Muscle layer of duodenum (tissue), 2 donors: ENCODE results near the gene TRAFD1.

Experiments
- H3K27ac ChIP-seq: one replicate; pipeline ENCODE4 v1.7.0; 2013; ENCODE audit warnings: mild to moderate bottlenecking, low read length
- H3K27me3 ChIP-seq: one replicate; pipeline ENCODE4 v1.7.0; 2013; ENCODE audit warnings: low read depth, mild to moderate bottlenecking, control low read depth, low read length
- H3K36me3 ChIP-seq, 2 donors: one replicate each; pipeline ENCODE4 v1.7.0; 2013; ENCODE audit warnings: low read length in 2 of 2, control low read depth in 1 of 2, mild to moderate bottlenecking in 1 of 2; ENCODE audit not compliant: insufficient read depth in 2 of 2, control insufficient read depth in 1 of 2
- H3K4me1 ChIP-seq, 2 donors: one replicate each; pipeline ENCODE4 v1.7.0; 2013; ENCODE audit warnings: low read length in 2 of 2, mild to moderate bottlenecking in 2 of 2, control low read depth in 1 of 2, moderate library complexity in 1 of 2; ENCODE audit not compliant: insufficient read depth in 2 of 2, control insufficient read depth in 1 of 2
- H3K4me3 ChIP-seq, 2 donors: one replicate each; pipeline ENCODE4 v1.7.0; 2013; ENCODE audit warnings: low read length in 2 of 2, low read depth in 1 of 2, mild to moderate bottlenecking in 1 of 2
- H3K9me3 ChIP-seq, 2 donors: one replicate each; pipeline ENCODE4 v1.7.0; 2013; ENCODE audit warnings: low read length in 2 of 2, control low read depth in 1 of 2, mild to moderate bottlenecking in 1 of 2; ENCODE audit not compliant: control insufficient read depth in 1 of 2
- donor health status: healthy.

Gene TRAFD1

DNA sequence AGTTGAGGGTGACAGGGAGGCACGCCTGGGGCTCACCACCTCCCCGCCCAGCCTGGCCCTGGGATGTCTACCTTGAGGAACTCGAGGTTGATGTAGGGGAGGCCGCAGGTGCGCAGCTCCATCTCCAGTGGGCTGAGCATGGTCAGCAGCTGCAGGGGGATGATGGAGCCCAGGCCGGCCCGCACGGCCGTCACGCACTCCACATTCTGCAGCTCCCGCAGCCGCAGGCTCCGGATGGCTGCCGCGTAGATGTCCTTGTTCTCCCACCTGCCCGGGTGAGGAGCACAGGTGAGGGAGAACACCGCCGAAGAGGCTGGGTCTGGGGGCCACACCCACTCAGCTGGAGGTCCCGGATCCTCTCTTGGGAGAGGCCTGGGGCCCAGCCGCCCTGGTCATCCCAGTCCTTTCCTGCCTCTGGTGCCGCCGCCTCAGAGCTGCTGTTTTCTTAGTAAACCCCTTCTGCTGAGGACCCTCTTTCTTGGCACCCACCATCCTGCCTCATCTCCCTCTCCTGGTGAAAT, 38.2 kb downstream of the TRAFD1 start:
- no peak overlapping the region for H3K27ac ChIP-seq
- no peaks in the 10 kb centered on the region for H3K9me3 ChIP-seq
- no peaks in the 10 kb centered on the region for H3K4me1 ChIP-seq
- peaks cover 26 to 63% of the 10 kb centered on the region in 2 donors for H3K36me3 ChIP-seq
- H3K4me3 ChIP-seq = no peak overlapping the region
- no peaks in the 10 kb centered on the region for H3K27me3 ChIP-seq

DNA sequence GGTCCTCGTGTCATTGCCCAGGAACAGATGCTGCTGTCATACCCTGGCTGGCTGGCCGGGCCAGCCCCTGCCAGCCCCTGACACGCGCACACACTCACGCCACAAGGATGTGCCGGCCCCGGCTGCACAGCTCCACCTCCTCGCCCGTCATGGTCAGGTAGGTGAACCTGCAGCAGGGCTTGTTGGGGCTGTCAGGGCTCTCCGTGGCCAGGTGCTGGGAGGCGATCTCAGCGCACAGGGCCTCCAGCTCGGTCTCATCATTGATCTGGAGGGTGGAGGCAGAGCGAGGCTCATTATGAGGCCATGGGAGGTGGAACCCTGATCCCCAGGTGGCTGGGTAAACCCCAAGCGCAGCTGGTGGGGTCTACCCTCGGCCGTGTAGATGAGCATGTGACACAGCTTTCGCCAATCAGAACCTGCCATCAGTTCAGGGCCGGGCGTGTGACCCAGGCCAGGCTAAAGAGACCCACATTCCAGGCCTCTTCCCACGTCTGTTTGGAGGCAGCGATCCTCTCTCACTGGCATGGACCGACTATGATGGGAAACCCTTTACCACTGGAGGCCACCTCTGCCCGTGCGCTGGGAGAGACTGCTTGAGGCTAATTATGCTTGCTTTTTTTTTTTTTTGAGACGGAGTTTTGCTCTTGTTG, 38.8 kb downstream of the TRAFD1 start:
- Histone ChIP-seq H3K27ac (no peak overlapping the region), H3K36me3 (peaks cover 26 to 63% of the 10 kb centered on the region in 2 donors), H3K4me1 (no peaks in the 10 kb centered on the region), H3K4me3 (no peak overlapping the region), H3K27me3 (no peaks in the 10 kb centered on the region), H3K9me3 (no peaks in the 10 kb centered on the region)

GRCh38 chr12:112165624-112166023, 40.3 kb downstream of the TRAFD1 start:
- no peak overlapping the region for H3K27ac ChIP-seq
- H3K27me3 ChIP-seq = no peaks in the 10 kb centered on the region
- peaks cover 22 to 64% of the 10 kb centered on the region in 2 donors for H3K36me3 ChIP-seq
- H3K9me3 ChIP-seq = no peaks in the 10 kb centered on the region
- H3K4me1 ChIP-seq = no peaks in the 10 kb centered on the region
- no peak overlapping the region for H3K4me3 ChIP-seq

DNA sequence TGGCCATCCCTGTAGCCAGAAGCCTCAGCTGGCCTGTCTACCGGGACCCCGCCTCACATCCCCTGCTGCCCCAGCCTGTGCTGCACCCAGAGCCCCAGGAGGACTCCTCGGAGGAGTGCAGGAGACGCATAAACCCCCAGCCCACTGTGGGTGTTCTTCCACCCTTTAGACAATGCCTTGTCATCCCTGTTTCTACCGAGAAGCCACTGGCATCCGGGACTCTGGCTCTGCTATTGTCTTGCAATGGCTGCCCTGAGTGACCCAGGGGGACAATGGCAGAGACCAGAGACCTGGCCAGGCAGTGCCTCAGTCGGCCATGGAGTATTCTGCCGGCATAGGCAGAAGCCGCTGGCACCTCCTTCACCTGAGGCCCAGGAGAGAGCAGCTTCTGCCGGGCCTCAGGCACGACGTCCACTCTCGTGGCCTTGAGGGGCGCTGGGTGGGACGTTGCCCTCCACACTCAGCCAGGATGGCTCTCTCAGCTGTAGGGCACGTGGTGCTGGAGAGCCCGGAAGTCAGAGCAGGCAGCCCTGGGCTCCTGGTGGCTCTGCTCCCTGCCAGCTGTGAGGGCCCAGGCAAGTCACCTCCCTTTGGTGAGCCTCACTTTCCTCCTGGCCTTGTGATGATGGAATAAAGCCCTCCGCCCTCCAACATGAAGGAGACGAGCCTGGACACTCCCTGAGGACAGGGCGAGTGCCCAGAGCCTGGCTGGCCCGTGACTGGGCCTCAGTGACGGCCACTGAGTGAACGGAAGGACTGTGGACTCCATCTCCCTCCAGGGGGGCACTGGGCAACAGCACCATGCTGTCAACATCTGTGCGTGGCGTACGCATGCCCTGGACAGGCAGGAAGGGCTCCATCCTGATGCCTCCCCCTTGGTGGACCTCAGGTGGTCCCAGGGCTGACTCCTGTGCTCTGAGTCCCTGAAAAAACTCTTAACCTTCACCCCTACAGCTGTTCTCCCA, 41.0 kb downstream of the TRAFD1 start:
- Histone ChIP-seq H3K9me3 (no peaks in the 10 kb centered on the region), H3K4me1 (no peaks in the 10 kb centered on the region), H3K27ac (no peak overlapping the region), H3K36me3 (peaks cover 15 to 63% of the 10 kb centered on the region in 2 donors), H3K27me3 (no peaks in the 10 kb centered on the region), H3K4me3 (no peak overlapping the region)

DNA sequence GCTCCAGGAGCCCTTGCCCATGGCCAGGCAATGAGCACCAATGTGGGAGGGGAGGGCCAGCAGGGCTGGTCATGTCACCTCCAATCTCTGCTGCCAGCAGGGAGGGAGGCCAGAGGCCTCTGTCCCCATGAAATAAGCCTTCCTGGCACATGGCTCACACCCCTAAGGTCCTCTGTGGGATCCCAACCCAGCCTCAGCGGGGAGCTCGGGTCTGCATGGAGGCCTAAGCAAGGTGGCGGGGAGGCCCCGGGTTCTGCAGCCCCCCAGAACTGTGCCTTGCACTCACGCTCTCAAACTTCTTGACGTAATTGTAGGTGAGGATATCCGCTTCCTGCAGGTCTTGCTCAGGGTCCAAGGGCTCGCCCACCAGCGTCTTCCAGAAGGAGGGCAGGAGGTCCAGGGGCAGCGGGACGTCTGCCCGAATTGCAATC, 41.7 kb downstream of the TRAFD1 start:
- Histone ChIP-seq H3K27me3 (no peaks in the 10 kb centered on the region), H3K27ac (no peak overlapping the region), H3K36me3 (peaks cover 10 to 63% of the 10 kb centered on the region in 2 donors), H3K4me1 (no peaks in the 10 kb centered on the region), H3K9me3 (no peaks in the 10 kb centered on the region), H3K4me3 (no peak overlapping the region)

DNA sequence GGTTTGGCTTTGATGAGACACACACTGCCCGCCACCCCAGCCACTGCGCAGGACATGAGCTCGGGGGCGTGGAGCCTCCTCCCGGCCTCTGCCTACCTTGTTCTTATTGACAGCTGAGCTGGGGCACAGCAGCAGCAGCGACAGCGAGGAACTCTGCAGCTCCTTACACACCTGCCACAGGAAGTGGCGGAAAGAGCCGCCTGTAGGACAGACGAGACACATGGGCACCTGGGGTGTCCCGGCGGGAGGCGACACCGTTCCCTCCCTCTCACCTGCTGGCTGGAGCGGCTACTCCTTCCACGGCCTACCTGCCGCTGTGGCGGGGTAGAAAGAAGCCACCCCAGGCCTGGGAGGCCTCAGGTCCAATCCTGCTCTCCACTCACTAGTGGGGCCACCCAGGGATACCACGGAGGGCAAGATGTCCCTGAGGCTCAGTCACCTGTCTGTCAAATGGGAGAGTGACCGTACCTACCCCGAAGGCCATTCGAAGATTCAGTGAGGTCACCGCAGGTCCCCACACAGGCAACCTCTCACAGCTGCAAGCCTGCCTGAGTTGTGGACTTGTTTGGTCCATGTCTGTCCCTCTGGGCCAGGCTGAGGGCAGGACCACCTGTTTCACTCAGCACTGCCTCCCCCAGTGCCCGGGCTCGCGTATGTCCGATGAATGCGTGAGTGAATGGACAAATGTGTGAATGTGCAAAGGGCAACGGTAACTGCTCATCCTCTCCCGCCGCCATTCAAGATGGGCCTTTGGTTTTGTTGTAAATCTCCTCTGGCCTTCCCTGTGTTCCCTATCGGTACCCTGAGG, 42.6 kb downstream of the TRAFD1 start:
- peaks cover 9 to 64% of the 10 kb centered on the region in 2 donors for H3K36me3 ChIP-seq
- no peak overlapping the region for H3K27ac ChIP-seq
- no peak overlapping the region for H3K4me3 ChIP-seq
- no peaks in the 10 kb centered on the region for H3K9me3 ChIP-seq
- no peaks in the 10 kb centered on the region for H3K4me1 ChIP-seq
- no peaks in the 10 kb centered on the region for H3K27me3 ChIP-seq

DNA sequence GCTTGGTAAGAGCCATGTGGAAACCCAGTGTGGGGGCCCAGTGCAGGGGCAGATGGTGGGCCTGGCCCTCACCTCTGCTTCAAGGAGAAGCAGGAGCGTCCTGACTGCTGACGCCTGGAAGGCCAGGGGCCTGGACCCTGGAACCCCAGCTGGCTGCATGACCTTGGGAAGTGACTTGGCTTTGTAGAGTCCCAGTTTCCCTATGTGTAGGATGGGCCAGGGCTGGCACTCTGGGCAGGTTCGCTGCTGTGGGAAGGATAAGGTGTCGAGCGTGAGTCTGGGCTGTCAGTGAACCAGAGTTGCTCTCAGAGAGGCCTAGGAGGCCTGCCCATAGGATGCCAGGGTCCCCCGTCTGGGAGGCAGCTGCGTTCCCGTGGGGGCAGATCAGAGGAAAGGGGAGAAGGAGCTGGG, 43.2 kb downstream of the TRAFD1 start:
- Histone ChIP-seq H3K9me3 (no peaks in the 10 kb centered on the region), H3K4me1 (no peaks in the 10 kb centered on the region), H3K4me3 (no peak overlapping the region), H3K36me3 (peaks cover 8 to 59% of the 10 kb centered on the region in 2 donors), H3K27me3 (no peaks in the 10 kb centered on the region), H3K27ac (no peak overlapping the region)

DNA sequence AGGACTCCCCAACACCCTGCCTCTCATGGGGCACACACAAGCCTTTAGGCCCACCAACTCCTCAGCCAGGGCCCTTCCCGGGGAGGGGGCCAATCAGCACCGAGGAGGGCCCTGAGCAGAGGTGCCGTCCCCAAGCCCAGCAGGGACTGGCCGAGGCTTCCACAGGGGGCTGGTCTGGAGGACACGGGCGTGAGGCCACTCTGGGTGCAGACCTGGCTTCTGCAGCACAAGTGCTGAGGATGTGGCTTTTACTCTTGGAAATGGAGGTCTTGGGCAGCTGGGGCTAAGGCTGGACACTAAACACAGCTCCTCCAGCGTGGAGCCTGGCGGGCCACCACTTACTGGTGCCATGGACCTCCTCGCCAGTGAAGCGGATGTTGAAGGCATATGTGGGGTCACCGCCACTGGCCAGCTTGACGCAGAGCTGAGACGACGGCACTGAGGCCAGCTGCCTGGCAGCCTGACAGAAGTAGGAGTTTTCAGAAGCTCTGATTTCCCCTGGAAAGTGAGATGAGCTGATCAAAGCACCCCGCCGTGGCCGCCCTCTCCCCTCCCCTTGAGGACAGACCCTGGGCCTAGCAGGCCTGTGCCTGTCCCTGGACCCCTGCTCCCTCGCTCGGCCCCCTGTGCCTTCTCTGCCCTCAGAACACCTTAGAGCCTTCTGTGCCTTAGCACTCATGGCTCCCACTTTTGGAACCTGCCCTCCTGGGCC, 44.0 kb downstream of the TRAFD1 start:
- no peaks in the 10 kb centered on the region for H3K9me3 ChIP-seq
- H3K36me3 ChIP-seq = peaks cover 8 to 51% of the 10 kb centered on the region in 2 donors
- no peaks in the 10 kb centered on the region for H3K27me3 ChIP-seq
- no peak overlapping the region for H3K4me3 ChIP-seq
- H3K27ac ChIP-seq = no peak overlapping the region
- no peaks in the 10 kb centered on the region for H3K4me1 ChIP-seq

GRCh38 chr12:112169966-112170365, 44.6 kb downstream of the TRAFD1 start:
- Histone ChIP-seq H3K27ac (no peak overlapping the region), H3K27me3 (no peaks in the 10 kb centered on the region), H3K36me3 (peaks cover 10 to 56% of the 10 kb centered on the region in 2 donors), H3K4me3 (no peak overlapping the region), H3K4me1 (no peaks in the 10 kb centered on the region), H3K9me3 (no peaks in the 10 kb centered on the region)

DNA sequence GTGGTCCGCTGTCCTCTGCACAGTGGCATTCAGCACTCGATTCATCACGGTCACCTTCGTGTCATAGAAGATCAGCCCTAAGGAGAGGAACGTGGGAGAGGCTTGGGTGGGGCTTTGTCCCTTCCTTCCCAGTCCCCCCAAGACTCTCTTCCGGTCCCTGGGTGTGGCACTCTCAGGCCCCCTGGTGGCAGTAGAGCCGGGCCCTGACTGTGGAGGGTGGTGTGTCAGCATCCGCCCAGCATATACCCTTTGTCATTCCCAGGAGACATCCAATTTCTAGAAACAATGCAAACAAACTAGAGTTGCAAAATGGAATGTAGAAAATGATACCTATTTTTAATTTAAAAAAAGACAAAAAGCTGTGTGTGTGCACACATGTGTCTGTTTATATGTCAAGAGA, 45.0 kb downstream of the TRAFD1 start:
- H3K27me3 ChIP-seq = no peaks in the 10 kb centered on the region
- peaks cover 14 to 60% of the 10 kb centered on the region in 2 donors for H3K36me3 ChIP-seq
- H3K4me1 ChIP-seq = no peaks in the 10 kb centered on the region
- no peak overlapping the region for H3K4me3 ChIP-seq
- no peaks in the 10 kb centered on the region for H3K9me3 ChIP-seq
- H3K27ac ChIP-seq = no peak overlapping the region
